Keratinocyte (primary cell): Measurements from ENCODE around the gene BUD31. TPM values are rescaled to one million over a fixed set of nuclear protein-coding genes. Genes with fewer than 3 reads are reported as not detected.

Source experiments
- DNase-seq: peaks from one replicate; pipeline ENCODE4 v3.0.0-alpha.2; 2011; ENCODE audit warnings: low read depth, missing footprints, low spot score
- FAIRE-seq: peaks from 2 replicates; lab custom pipeline; 2011; peaks lifted over from hg19 to GRCh38; lab: Jason Lieb, UNC
- H2AFZ ChIP-seq: 2 replicates; pipeline ENCODE4 v1.6.0; 2012; ENCODE audit warnings: low read length, control low read depth, inconsistent platforms; ENCODE audit not compliant: control insufficient read depth
- H3K27ac ChIP-seq: 2 replicates; pipeline ENCODE4 v1.5.1; 2011; ENCODE audit warnings: low read length; ENCODE audit not compliant: control insufficient read depth, insufficient read depth
- H3K27me3 ChIP-seq: 3 replicates; pipeline ENCODE4 v1.6.0; 2011; ENCODE audit warnings: low read length; ENCODE audit not compliant: control insufficient read depth, insufficient read depth; ENCODE audit errors: extremely low read depth
- H3K36me3 ChIP-seq, 2 experiments: 2 replicates in 1 of 2; 3 replicates in 1 of 2; pipeline ENCODE4 v1.5.1; 2011; ENCODE audit warnings: low read length in 2 of 2, mild to moderate bottlenecking in 1 of 2; ENCODE audit not compliant: control insufficient read depth in 2 of 2, insufficient read depth in 2 of 2; ENCODE audit errors: extremely low read depth in 1 of 2
- H3K4me1 ChIP-seq: 3 replicates; pipeline ENCODE4 v1.5.1; 2011; ENCODE audit warnings: low read length; ENCODE audit not compliant: control insufficient read depth, insufficient read depth; ENCODE audit errors: extremely low read depth
- H3K4me2 ChIP-seq: 3 replicates; pipeline ENCODE4 v1.6.0; 2011; ENCODE audit warnings: low read depth, low read length; ENCODE audit not compliant: control insufficient read depth, insufficient read depth; ENCODE audit errors: extremely low read depth
- H3K4me3 ChIP-seq, 3 experiments: fragments of 200-600 bp in 1 of 3; sonication (generic) in 1 of 3; 2 replicates in 2 of 3; 3 replicates in 1 of 3; pipeline ENCODE4 v1.5.1; 2011 to 2016; ENCODE audit warnings: low read length in 3 of 3, mild to moderate bottlenecking in 3 of 3, control low read depth in 2 of 3, inconsistent platforms in 1 of 3, low read depth in 1 of 3, mixed read lengths in 1 of 3, mixed run types in 1 of 3, moderate library complexity in 1 of 3; ENCODE audit not compliant: control insufficient read depth in 2 of 3, insufficient read depth in 2 of 3; ENCODE audit errors: extremely low read depth in 1 of 3
- H3K79me2 ChIP-seq: 2 replicates; pipeline ENCODE4 v1.6.0; 2012; ENCODE audit warnings: low read length; ENCODE audit not compliant: control insufficient read depth, insufficient read depth
- H3K9ac ChIP-seq: 3 replicates; pipeline ENCODE4 v1.6.0; 2011; ENCODE audit warnings: low read length; ENCODE audit not compliant: control insufficient read depth, insufficient read depth; ENCODE audit errors: extremely low read depth
- H3K9me1 ChIP-seq: 3 replicates; pipeline ENCODE4 v1.6.0; 2011; ENCODE audit warnings: low read length; ENCODE audit not compliant: control insufficient read depth, insufficient read depth; ENCODE audit errors: extremely low read depth
- H3K9me3 ChIP-seq: 2 replicates; pipeline ENCODE4 v1.5.1; 2012; ENCODE audit warnings: low read depth, low read length; ENCODE audit not compliant: control insufficient read depth
- H4K20me1 ChIP-seq: 3 replicates; pipeline ENCODE4 v1.6.0; 2011; ENCODE audit warnings: low read length; ENCODE audit not compliant: control insufficient read depth, insufficient read depth; ENCODE audit errors: extremely low read depth
- EZH2 ChIP-seq: IDR thresholded peaks from one replicate; pipeline ENCODE4 v1.6.1; 2012; ENCODE audit warnings: inconsistent platforms, mild to moderate bottlenecking, low read length, moderate library complexity
- dilution Hi-C: fragments of 300-500 bp; cut with MboI; formaldehyde crosslinking; loops from one replicate; pipeline ENCODE4 v1.7.0; 2020; ENCODE audit warnings: low sequenced_read_pairs; ENCODE audit not compliant: extremely low pct_ligation_motif_present
- polyA plus RNA-seq, 5 experiments: library from polyadenylated mRNA; depleted of rRNA in 3 of 5; stranded (reverse) in 3 of 5; stranded (forward) in 1 of 5; unstranded in 1 of 5; fragments of >200 nt; gene quantifications; 1 replicate in 1 of 5; 2 replicates in 3 of 5; 3 replicates in 1 of 5; pipeline versions ENCODE4 v1.2.1 to v1.2.3, GENCODE V29; 2011 to 2012; ENCODE audit warnings: missing spikeins in 2 of 5, low read depth in 1 of 5, low replicate concordance in 1 of 5
- TF ChIP-seq, protein P1 (sequence below), 3 experiments: IDR thresholded peaks in 1 of 3; conservative IDR thresholded peaks in 1 of 3; optimal IDR thresholded peaks in 1 of 3; 2 replicates in 2 of 3; 3 replicates in 1 of 3; pipeline versions ENCODE3 to v1.5.1; 2011; ENCODE audit warnings: low read length in 3 of 3, mild to moderate bottlenecking in 3 of 3, moderate library complexity in 2 of 3, control low read depth in 1 of 3, inconsistent platforms in 1 of 3; ENCODE audit not compliant: insufficient read depth in 2 of 3; ENCODE audit errors: extremely low read depth in 1 of 3

The BUD31 gene
- polyA plus RNA-seq, 1 donor (not counting 4 experiments of a cell fraction or from before 2014, with no cell fraction given), result 73.3 TPM

DNA sequence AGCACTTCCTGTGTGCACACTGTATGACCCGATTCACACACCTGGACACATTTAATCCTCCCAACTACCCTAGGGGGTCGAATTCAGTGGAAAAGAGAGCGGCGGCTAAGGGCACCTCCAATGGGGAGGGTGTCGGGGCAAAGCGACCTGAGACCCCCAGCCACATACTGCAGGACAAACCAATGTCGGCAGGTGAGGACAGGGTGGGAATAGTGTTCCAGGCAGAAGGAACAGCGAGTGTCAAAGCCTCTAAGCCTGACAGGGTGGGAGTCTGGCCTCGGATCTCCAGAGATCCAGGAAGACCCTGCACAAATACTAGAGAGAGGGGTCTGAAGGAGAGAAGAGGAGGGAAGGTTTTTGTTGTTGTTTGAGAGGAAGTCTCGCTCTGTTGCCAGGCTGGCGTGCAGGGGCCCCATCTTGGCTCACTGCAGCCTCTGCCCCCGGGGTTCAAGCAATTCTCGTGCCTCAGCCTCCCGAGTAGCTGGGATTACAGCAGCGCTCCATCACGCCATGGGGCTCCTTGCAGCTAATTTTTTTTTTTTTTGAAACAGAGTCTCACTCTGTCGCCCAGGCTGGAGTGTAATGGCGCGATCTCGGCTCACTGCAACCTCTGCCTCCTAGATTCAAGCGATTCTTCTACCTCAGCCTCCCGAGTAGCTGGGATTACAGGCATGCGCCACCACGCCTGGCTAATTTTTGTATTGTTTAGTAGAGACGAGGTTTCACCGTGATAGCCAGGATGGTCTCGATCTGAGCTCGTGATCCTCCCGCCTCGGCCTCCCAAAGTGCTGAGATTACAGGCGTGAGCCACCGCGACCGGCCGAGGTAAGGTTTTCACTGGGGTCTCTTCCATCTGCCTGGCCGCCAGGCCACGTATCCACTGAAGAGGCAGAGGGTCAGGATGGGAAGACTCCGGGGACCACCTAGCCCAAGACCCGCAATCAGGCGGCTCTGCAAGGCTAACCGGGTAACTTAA lies 35.4 kb upstream of the BUD31 start:
- Histone ChIP-seq H2AFZ (no peak overlapping the region), H3K4me3 (no peak overlapping the region), H3K27ac (no peak overlapping the region), H3K4me2 (peak overlapping the region; percentile 90), H3K4me1 (peaks cover 32% of the 10 kb centered on the region), H3K9me1 (no peaks in the 10 kb centered on the region), H3K9me3 (no peaks in the 10 kb centered on the region), H3K9ac (no peak overlapping the region), H3K27me3 (no peaks in the 10 kb centered on the region), H3K36me3 (peaks cover 11 to 15% of the 10 kb centered on the region in 2 experiments), H4K20me1 (peaks cover 12% of the 10 kb centered on the region), H3K79me2 (peaks cover 11% of the 10 kb centered on the region)
- FAIRE-seq (no peak), DNase-seq (no peak)
- dilution Hi-C loops, result no loop called here
- TF ChIP-seq, protein P1, sequence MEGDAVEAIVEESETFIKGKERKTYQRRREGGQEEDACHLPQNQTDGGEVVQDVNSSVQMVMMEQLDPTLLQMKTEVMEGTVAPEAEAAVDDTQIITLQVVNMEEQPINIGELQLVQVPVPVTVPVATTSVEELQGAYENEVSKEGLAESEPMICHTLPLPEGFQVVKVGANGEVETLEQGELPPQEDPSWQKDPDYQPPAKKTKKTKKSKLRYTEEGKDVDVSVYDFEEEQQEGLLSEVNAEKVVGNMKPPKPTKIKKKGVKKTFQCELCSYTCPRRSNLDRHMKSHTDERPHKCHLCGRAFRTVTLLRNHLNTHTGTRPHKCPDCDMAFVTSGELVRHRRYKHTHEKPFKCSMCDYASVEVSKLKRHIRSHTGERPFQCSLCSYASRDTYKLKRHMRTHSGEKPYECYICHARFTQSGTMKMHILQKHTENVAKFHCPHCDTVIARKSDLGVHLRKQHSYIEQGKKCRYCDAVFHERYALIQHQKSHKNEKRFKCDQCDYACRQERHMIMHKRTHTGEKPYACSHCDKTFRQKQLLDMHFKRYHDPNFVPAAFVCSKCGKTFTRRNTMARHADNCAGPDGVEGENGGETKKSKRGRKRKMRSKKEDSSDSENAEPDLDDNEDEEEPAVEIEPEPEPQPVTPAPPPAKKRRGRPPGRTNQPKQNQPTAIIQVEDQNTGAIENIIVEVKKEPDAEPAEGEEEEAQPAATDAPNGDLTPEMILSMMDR (optimal IDR thresholded peaks at IDR 0.05 in 1 of 3, IDR thresholded peaks at IDR 0.05 in 1 of 3, conservative IDR thresholded peaks at IDR 0.05 in 1 of 3; ENCODE audit: extremely low read depth in 1 of 3, insufficient read depth in 2 of 3, low read length in 3 of 3), result no peak
- TF ChIP-seq EZH2, result no peak

DNA sequence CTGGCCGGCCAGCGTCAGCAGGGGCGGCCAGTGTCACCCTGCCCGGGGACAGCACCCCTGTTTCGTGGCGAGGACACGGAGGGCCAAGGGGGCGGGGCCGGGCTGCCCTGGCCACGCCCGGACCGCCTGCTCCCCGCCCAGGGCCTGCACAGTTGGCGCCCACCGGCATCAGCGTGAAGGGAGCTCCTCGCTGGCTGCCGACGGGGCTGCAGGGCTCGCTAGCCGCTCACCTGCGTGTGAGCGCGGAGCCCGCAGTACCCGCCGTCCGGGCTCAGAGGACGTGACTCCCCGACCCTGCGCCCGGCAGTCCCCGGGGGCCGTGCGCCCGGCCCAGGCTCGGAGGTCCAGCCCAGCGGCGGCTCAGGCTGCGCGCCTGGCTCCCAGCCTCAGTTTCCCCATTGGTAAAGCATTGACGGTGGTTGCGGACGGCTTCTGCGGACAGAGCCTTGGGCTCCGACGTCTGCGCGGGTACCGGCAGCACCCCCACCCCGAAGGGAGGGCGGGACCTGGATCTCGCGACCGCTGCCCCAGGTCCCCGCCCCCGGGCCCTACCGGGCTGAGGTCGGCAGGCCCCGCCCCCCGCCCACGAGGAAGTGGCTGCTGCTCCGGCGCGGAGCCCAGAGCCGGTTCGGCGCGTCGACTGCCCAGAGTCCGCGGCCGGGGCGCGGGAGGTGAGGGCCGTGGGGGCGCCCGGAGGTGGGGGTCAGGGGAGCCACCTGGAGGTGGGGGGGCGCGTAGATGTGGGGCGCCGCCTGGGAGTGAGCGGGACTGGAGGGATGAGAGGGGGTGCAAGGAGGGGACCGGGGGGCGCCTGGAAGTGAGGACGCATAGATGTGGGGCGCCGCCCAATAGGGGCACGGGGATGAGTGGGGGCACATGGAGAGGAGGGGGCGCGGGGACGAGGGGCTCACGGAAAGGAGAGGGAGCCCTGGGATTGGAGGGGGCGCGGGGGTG lies 34.4 kb upstream of the BUD31 start, which contains the start of gene ARPC1B:
ARPC1B (plus strand) TSS at position 620 of the 954 bp plus-strand sequence. CDS start 10,985 bp downstream, outside the sequence.
- peak within 1 kb of the TSS; percentile 66 for H3K4me2 ChIP-seq
- H3K4me1 ChIP-seq, result peaks cover 37% of the 10 kb centered on the region
- H3K9me3 ChIP-seq, result no peaks in the 10 kb centered on the region
- FAIRE-seq (no peak), DNase-seq (no peak)
- H3K9ac ChIP-seq, result peak within 1 kb of the TSS; percentile 61
- H4K20me1 ChIP-seq, result peaks cover 12% of the 10 kb centered on the region
- TF ChIP-seq EZH2, result no peak
- TF ChIP-seq, protein P1 (optimal IDR thresholded peaks at IDR 0.05 in 1 of 3, IDR thresholded peaks at IDR 0.05 in 1 of 3, conservative IDR thresholded peaks at IDR 0.05 in 1 of 3; ENCODE audit: extremely low read depth in 1 of 3, insufficient read depth in 2 of 3, low read length in 3 of 3), result no peak
- no peaks in the 10 kb centered on the region for H3K9me1 ChIP-seq
- peak within 1 kb of the TSS; percentile 36 for H3K27ac ChIP-seq
- no peaks in the 10 kb centered on the region for H3K27me3 ChIP-seq
- peak within 1 kb of the TSS; percentile 48 to 91 (median 83) for H3K4me3 ChIP-seq
- peaks cover 10 to 11% of the 10 kb centered on the region in 2 experiments for H3K36me3 ChIP-seq
- peak within 1 kb of the TSS; percentile 56 for H2AFZ ChIP-seq
- H3K79me2 ChIP-seq, result peaks cover 11% of the 10 kb centered on the region
- dilution Hi-C loops, result no loop called here
